ENCODE data around the gene ZBTB3. TPM values are rescaled to one million over a fixed set of nuclear protein-coding genes. Genes with fewer than 3 reads are reported as not detected.

The ZBTB3 gene
- total RNA-seq, 1 donor from 2014 or later: 11.5 TPM

DNA sequence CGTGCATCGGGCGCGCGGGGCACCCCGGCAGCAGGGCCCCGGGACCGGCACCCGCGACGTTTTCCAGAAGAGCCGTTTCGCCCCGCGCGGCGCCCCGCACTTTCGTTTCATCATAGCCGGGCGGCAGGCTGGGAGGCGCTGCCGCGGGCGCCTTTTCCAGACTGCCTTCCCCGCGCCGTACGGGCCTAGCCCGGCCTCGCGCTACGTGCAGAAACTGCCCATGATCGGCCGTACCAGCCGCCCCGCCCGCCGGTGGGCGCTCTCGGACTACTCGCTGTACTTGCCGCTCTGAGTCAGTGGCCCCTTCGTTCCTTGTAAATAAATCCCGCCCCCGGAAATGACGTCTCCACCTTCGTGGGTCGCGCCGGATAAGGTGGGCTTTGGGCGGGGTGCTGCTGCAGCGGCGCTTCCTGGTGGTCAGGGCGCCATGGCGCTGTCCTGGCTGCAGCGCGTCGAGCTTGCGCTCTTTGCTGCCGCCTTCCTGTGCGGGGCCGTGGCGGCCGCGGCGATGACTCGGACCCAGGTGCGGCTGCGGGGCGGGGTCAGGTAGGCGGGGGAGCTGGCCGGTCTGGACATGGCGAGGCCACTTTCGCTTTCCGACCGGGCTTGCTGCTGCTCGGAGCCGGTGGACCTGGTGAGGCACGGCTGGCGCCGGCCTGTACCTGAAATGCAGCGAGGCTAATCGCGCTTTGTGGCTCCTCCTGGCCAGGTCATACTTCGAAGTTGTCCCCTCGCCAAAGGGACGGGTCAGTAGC, 33.2 kb upstream of the ZBTB3 start, which contains the start of gene TMEM179B:
TMEM179B (plus strand) TSS at position 398 of the 755 bp plus-strand sequence; CDS start at position 428, 30 bp downstream.
- Histone ChIP-seq H3K36me3 (ENCODE audit: control insufficient read depth in 3 of 3, insufficient read depth in 3 of 3, low read length in 3 of 3) (peaks cover 23 to 30% (median 29%) of the 10 kb centered on the region in 3 donors), H3K4me1 (ENCODE audit: control insufficient read depth in 3 of 3, insufficient read depth in 3 of 3, low read length in 3 of 3) (peaks cover 34 to 58% (median 38%) of the 10 kb centered on the region in 3 donors), H3K9me3 (ENCODE audit: control insufficient read depth in 3 of 3, low read length in 3 of 3) (no peaks in the 10 kb centered on the region), H3K27me3 (ENCODE audit: control insufficient read depth in 3 of 3, insufficient read depth in 3 of 3, low read length in 3 of 3) (no peaks in the 10 kb centered on the region), H3K4me3 (ENCODE audit: low read length in 3 of 3) (peak within 1 kb of the TSS; percentile 79 to 98 (median 92)), H3K27ac (ENCODE audit: low read depth, low read length) (peak within 1 kb of the TSS; percentile 93), H3K9ac (ENCODE audit: low read depth in 1 of 3, low read length in 3 of 3) (peak within 1 kb of the TSS; percentile 70 to 97 (median 95))

GRCh38 chr11:62786318-62787004, 32.5 kb upstream of the ZBTB3 start:
- H3K4me3 ChIP-seq (ENCODE audit: low read length in 3 of 3): peak overlapping the region; percentile 79 to 98 (median 92)
- H3K27me3 ChIP-seq (ENCODE audit: control insufficient read depth in 3 of 3, insufficient read depth in 3 of 3, low read length in 3 of 3): no peaks in the 10 kb centered on the region
- H3K4me1 ChIP-seq (ENCODE audit: control insufficient read depth in 3 of 3, insufficient read depth in 3 of 3, low read length in 3 of 3): peaks cover 30 to 53% (median 33%) of the 10 kb centered on the region in 3 donors
- H3K36me3 ChIP-seq (ENCODE audit: control insufficient read depth in 3 of 3, insufficient read depth in 3 of 3, low read length in 3 of 3): peaks cover 27 to 34% (median 32%) of the 10 kb centered on the region in 3 donors
- peak overlapping the region; percentile 93 for H3K27ac ChIP-seq (ENCODE audit: low read depth, low read length)
- H3K9me3 ChIP-seq (ENCODE audit: control insufficient read depth in 3 of 3, low read length in 3 of 3): no peaks in the 10 kb centered on the region
- H3K9ac ChIP-seq (ENCODE audit: low read depth in 1 of 3, low read length in 3 of 3): peak overlapping the region; percentile 70 to 97 (median 95)

- no peak overlapping the region for H3K9ac ChIP-seq (ENCODE audit: low read depth in 1 of 3, low read length in 3 of 3)
- peaks cover 23 to 29% (median 26%) of the 10 kb centered on the region in 3 donors for H3K36me3 ChIP-seq (ENCODE audit: control insufficient read depth in 3 of 3, insufficient read depth in 3 of 3, low read length in 3 of 3)
- no peaks in the 10 kb centered on the region for H3K27me3 ChIP-seq (ENCODE audit: control insufficient read depth in 3 of 3, insufficient read depth in 3 of 3, low read length in 3 of 3)
- no peaks in the 10 kb centered on the region for H3K9me3 ChIP-seq (ENCODE audit: control insufficient read depth in 3 of 3, low read length in 3 of 3)
- peaks cover 9 to 18% (median 10%) of the 10 kb centered on the region in 3 donors for H3K4me1 ChIP-seq (ENCODE audit: control insufficient read depth in 3 of 3, insufficient read depth in 3 of 3, low read length in 3 of 3)
- no peak overlapping the region for H3K27ac ChIP-seq (ENCODE audit: low read depth, low read length)
- no peak overlapping the region for H3K4me3 ChIP-seq (ENCODE audit: low read length in 3 of 3)
These were observed 28.8 kb upstream of the ZBTB3 start for GRCh38 chr11:62782753-62783152.

GRCh38 chr11:62778441-62778840, 24.5 kb upstream of the ZBTB3 start:
- Histone ChIP-seq H3K4me3 (ENCODE audit: low read length in 3 of 3) (no peak overlapping the region), H3K9ac (ENCODE audit: low read depth in 1 of 3, low read length in 3 of 3) (peak overlapping the region in 1 of 3 donors; percentile 40), H3K9me3 (ENCODE audit: control insufficient read depth in 3 of 3, low read length in 3 of 3) (no peaks in the 10 kb centered on the region), H3K36me3 (ENCODE audit: control insufficient read depth in 3 of 3, insufficient read depth in 3 of 3, low read length in 3 of 3) (peaks cover 45 to 52% (median 51%) of the 10 kb centered on the region in 3 donors), H3K27me3 (ENCODE audit: control insufficient read depth in 3 of 3, insufficient read depth in 3 of 3, low read length in 3 of 3) (no peaks in the 10 kb centered on the region), H3K27ac (ENCODE audit: low read depth, low read length) (no peak overlapping the region), H3K4me1 (ENCODE audit: control insufficient read depth in 3 of 3, insufficient read depth in 3 of 3, low read length in 3 of 3) (no peaks in the 10 kb centered on the region)

DNA sequence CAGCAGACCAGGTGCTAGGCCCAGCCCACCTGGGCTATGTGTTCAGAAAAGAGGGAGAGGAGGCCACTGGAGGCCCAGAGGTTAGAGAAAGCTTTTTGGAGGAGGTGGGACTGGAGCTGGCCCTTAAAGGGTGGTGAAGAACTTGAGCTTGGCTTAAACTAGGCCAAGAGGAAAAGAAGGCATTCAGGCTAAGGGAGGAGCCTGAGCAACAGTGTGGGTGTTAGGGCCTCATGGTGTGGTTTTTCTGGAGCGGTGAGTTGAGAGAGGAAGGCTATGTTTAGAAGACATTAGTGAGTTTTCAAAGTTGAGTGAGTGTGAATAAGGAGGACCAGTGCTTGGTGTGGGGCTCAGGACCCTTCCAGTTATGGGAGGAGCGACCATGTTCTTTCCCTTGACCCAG, 23.4 kb upstream of the ZBTB3 start:
- peaks cover 41 to 48% (median 46%) of the 10 kb centered on the region in 3 donors for H3K36me3 ChIP-seq (ENCODE audit: control insufficient read depth in 3 of 3, insufficient read depth in 3 of 3, low read length in 3 of 3)

DNA sequence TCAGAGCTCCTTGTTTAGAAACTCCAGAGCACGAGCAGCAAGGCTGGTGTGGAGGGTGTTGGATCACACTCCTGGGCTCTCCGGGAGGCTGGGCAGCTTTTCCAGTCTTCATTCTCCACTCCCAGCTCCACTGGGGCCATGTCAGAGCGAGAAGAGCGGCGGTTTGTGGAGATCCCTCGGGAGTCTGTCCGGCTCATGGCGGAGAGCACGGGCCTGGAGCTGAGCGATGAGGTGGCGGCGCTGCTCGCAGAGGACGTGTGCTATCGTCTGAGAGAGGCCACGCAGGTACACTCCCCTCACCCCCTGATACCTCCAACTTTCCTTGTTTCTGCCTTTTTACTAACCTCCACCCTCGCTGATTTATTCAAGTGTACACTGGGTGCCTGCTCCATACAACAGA, 21.7 kb upstream of the ZBTB3 start:
- H3K9ac ChIP-seq (ENCODE audit: low read depth in 1 of 3, low read length in 3 of 3): no peak overlapping the region
- peaks cover 32 to 40% (median 39%) of the 10 kb centered on the region in 3 donors for H3K36me3 ChIP-seq (ENCODE audit: control insufficient read depth in 3 of 3, insufficient read depth in 3 of 3, low read length in 3 of 3)
- no peak overlapping the region for H3K27ac ChIP-seq (ENCODE audit: low read depth, low read length)
- no peak overlapping the region for H3K4me3 ChIP-seq (ENCODE audit: low read length in 3 of 3)
- no peaks in the 10 kb centered on the region for H3K27me3 ChIP-seq (ENCODE audit: control insufficient read depth in 3 of 3, insufficient read depth in 3 of 3, low read length in 3 of 3)
- peaks cover 4 to 13% (median 6%) of the 10 kb centered on the region in 3 donors for H3K4me1 ChIP-seq (ENCODE audit: control insufficient read depth in 3 of 3, insufficient read depth in 3 of 3, low read length in 3 of 3)
- H3K9me3 ChIP-seq (ENCODE audit: control insufficient read depth in 3 of 3, low read length in 3 of 3): no peaks in the 10 kb centered on the region

More for the DNA sequence above, 23.4 kb upstream of the ZBTB3 start:
- Histone ChIP-seq H3K9me3 (ENCODE audit: control insufficient read depth in 3 of 3, low read length in 3 of 3) (no peaks in the 10 kb centered on the region), H3K9ac (ENCODE audit: low read depth in 1 of 3, low read length in 3 of 3) (peak overlapping the region in 1 of 3 donors; percentile 33), H3K27me3 (ENCODE audit: control insufficient read depth in 3 of 3, insufficient read depth in 3 of 3, low read length in 3 of 3) (no peaks in the 10 kb centered on the region), H3K27ac (ENCODE audit: low read depth, low read length) (no peak overlapping the region), H3K4me1 (ENCODE audit: control insufficient read depth in 3 of 3, insufficient read depth in 3 of 3, low read length in 3 of 3) (peaks cover 0 to 2% (median under 1%) of the 10 kb centered on the region in 3 donors), H3K4me3 (ENCODE audit: low read length in 3 of 3) (no peak overlapping the region)

GRCh38 chr11:62774407-62774806, 20.4 kb upstream of the ZBTB3 start:
- peaks cover 15 to 26% (median 16%) of the 10 kb centered on the region in 3 donors for H3K4me1 ChIP-seq (ENCODE audit: control insufficient read depth in 3 of 3, insufficient read depth in 3 of 3, low read length in 3 of 3)
- H3K27ac ChIP-seq (ENCODE audit: low read depth, low read length): no peak overlapping the region
- peaks cover 30 to 40% (median 39%) of the 10 kb centered on the region in 3 donors for H3K36me3 ChIP-seq (ENCODE audit: control insufficient read depth in 3 of 3, insufficient read depth in 3 of 3, low read length in 3 of 3)
- H3K9ac ChIP-seq (ENCODE audit: low read depth in 1 of 3, low read length in 3 of 3): peak overlapping the region in 1 of 3 donors; percentile 12
- no peak overlapping the region for H3K4me3 ChIP-seq (ENCODE audit: low read length in 3 of 3)
- H3K27me3 ChIP-seq (ENCODE audit: control insufficient read depth in 3 of 3, insufficient read depth in 3 of 3, low read length in 3 of 3): no peaks in the 10 kb centered on the region
- H3K9me3 ChIP-seq (ENCODE audit: control insufficient read depth in 3 of 3, low read length in 3 of 3): no peaks in the 10 kb centered on the region

DNA sequence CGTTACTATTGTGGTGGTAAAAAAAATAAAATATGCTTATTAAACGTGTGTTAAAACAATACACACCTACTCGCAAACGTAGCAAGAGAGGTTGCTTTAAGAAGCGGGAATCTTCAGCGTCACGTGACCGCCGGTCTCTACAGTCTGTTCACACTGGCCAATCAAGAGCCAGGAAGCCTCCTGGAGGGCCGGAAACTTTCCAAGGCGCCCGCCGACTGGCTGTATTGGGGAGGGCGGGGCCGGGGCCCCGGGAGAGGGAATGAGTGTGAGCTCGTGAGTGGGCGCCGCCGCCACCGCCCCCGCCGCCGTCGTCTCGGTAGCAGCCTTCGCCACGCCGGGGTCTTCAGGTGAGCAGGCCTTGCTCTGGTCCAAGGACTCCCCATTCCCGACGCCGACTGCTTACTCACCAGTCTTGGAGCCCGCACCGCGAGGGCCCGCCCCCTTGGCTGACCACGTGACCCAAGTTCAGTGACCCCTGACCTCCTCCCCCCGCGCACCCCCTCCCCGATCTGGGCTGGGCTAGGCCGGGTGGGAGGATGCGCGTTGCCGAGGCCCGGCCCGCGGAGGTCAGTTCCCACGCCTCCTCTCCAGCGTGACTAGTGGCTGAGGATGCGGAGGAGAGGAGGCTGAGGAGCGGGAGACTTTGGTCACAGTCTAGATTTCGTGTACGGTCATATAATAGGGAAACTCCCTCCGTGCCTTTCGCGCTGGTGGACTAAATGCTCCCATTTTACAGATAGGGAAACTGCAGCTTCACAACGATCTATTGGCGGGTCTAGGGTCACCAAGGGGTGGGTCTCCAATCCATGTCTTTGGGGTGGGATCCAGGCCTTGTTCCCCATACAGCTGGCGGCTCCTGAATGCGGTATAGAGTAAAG, 17.4 kb upstream of the ZBTB3 start, which contains the start of gene TAF6L:
TAF6L (plus strand) TSS at position 253 of the 878 bp plus-strand sequence. CDS start 4,388 bp downstream, outside the sequence.
- Histone ChIP-seq H3K9me3 (ENCODE audit: control insufficient read depth in 3 of 3, low read length in 3 of 3) (no peaks in the 10 kb centered on the region), H3K9ac (ENCODE audit: low read depth in 1 of 3, low read length in 3 of 3) (peak within 1 kb of the TSS; percentile 86 to 94 (median 90)), H3K27ac (ENCODE audit: low read depth, low read length) (peak within 1 kb of the TSS; percentile 95), H3K27me3 (ENCODE audit: control insufficient read depth in 3 of 3, insufficient read depth in 3 of 3, low read length in 3 of 3) (no peaks in the 10 kb centered on the region), H3K4me3 (ENCODE audit: low read length in 3 of 3) (peak within 1 kb of the TSS; percentile 68 to 93 (median 74)), H3K4me1 (ENCODE audit: control insufficient read depth in 3 of 3, insufficient read depth in 3 of 3, low read length in 3 of 3) (peaks cover 16 to 27% (median 16%) of the 10 kb centered on the region in 3 donors), H3K36me3 (ENCODE audit: control insufficient read depth in 3 of 3, insufficient read depth in 3 of 3, low read length in 3 of 3) (peaks cover 16 to 30% (median 23%) of the 10 kb centered on the region in 3 donors)

- Histone ChIP-seq H3K27ac (ENCODE audit: low read depth, low read length) (peak overlapping the region; percentile 95), H3K9me3 (ENCODE audit: control insufficient read depth in 3 of 3, low read length in 3 of 3) (no peaks in the 10 kb centered on the region), H3K9ac (ENCODE audit: low read depth in 1 of 3, low read length in 3 of 3) (peak overlapping the region; percentile 86 to 94 (median 90)), H3K4me1 (ENCODE audit: control insufficient read depth in 3 of 3, insufficient read depth in 3 of 3, low read length in 3 of 3) (peaks cover 16 to 27% (median 16%) of the 10 kb centered on the region in 3 donors), H3K27me3 (ENCODE audit: control insufficient read depth in 3 of 3, insufficient read depth in 3 of 3, low read length in 3 of 3) (no peaks in the 10 kb centered on the region), H3K36me3 (ENCODE audit: control insufficient read depth in 3 of 3, insufficient read depth in 3 of 3, low read length in 3 of 3) (peaks cover 15 to 29% (median 23%) of the 10 kb centered on the region in 3 donors), H3K4me3 (ENCODE audit: low read length in 3 of 3) (peak overlapping the region; percentile 68 to 93 (median 74))
These were observed 16.8 kb upstream of the ZBTB3 start for GRCh38 chr11:62770778-62771143.
